BLaER1 treated with 17β-estradiol and CSF1 and Interleukin-3, amounts not matched to agents 10 nM and 100 nM (cell line): ENCODE results near the gene COL4A1.
A peak's percentile ranks its signal among the peaks of the same experiment; 100 is the strongest.

Experiments used
- H3K27ac ChIP-seq, 11 experiments: shearing (Covaris generic); formaldehyde crosslinking; 2 replicates each; pipeline ENCODE4 v1.8.1; 2022
- H3K27me3 ChIP-seq, 11 experiments: shearing (Covaris generic); formaldehyde crosslinking; 2 replicates each; pipeline ENCODE4 v1.8.1; 2022
- H3K36me3 ChIP-seq, 11 experiments: shearing (Covaris generic); formaldehyde crosslinking; 2 replicates each; pipeline ENCODE4 v1.8.1; 2022
- H3K4me1 ChIP-seq, 10 experiments: shearing (Covaris generic); formaldehyde crosslinking; 2 replicates each; pipeline ENCODE4 v1.8.1; 2022
- H3K4me2 ChIP-seq, 11 experiments: shearing (Covaris generic); formaldehyde crosslinking; 2 replicates each; pipeline ENCODE4 v1.8.1; 2022
- H3K4me3 ChIP-seq, 10 experiments: shearing (Covaris generic); formaldehyde crosslinking; 2 replicates each; pipeline ENCODE4 v1.8.1; 2022
- H3K9ac ChIP-seq, 11 experiments: shearing (Covaris generic); formaldehyde crosslinking; 2 replicates each; pipeline ENCODE4 v1.8.1; 2022
- H3K9me3 ChIP-seq, 11 experiments: shearing (Covaris generic); formaldehyde crosslinking; replicated peaks in 1 of 11; 2 replicates each; pipeline ENCODE4 v1.8.1; 2022
- H4K20me1 ChIP-seq, 11 experiments: shearing (Covaris generic); formaldehyde crosslinking; 2 replicates each; pipeline ENCODE4 v1.8.1; 2022
- Cebpa-rat ChIP-seq, 11 experiments: shearing (Covaris generic); IDR thresholded peaks; 2 replicates each; pipeline ENCODE4 v1.8.1; 2022

COL4A1 gene

GRCh38 chr13:110213461-110214074 is 93.4 kb downstream of the COL4A1 start:
- Histone ChIP-seq H3K4me2 (peak overlapping the region in 5 of 11 experiments; percentile 73 to 92 (median 83); a peak in 9 of 22 replicates), H3K9ac (no peak overlapping the region), H3K27me3 (0 out of 22 replicates have a peak, but pooled peaks cover 0 to 2% (median 0%) of the 10 kb centered on the region in 11 experiments), H3K36me3 (no peaks in the 10 kb centered on the region), H3K9me3 (no peaks in the 10 kb centered on the region; a peak in 1 of 22 replicates), H4K20me1 (no peaks in the 10 kb centered on the region), H3K27ac (no peak overlapping the region), H3K4me3 (no peak overlapping the region), H3K4me1 (peaks cover 24 to 51% (median 44%) of the 10 kb centered on the region in 10 experiments)
- TF ChIP-seq Cebpa-rat (IDR thresholded peaks at IDR 0.05), result no peak

- H3K4me2 ChIP-seq, result peak overlapping the region; percentile 52 to 92 (median 79)
- peak overlapping the region in 2 of 11 experiments; percentile 18 to 22; a peak in 1 of 22 replicates for H3K27ac ChIP-seq
- H3K27me3 ChIP-seq, result no peaks in the 10 kb centered on the region
- H3K9ac ChIP-seq, result no peak overlapping the region
- no peak for TF ChIP-seq Cebpa-rat (IDR thresholded peaks at IDR 0.05)
- peaks cover 24 to 51% (median 44%) of the 10 kb centered on the region in 10 experiments for H3K4me1 ChIP-seq
- H3K4me3 ChIP-seq, result no peak overlapping the region
- H3K9me3 ChIP-seq, result no peaks in the 10 kb centered on the region; a peak in 1 of 22 replicates
- no peaks in the 10 kb centered on the region for H4K20me1 ChIP-seq
- no peaks in the 10 kb centered on the region for H3K36me3 ChIP-seq
Observed at GRCh38 chr13:110212529-110212928, 94.4 kb downstream of the COL4A1 start.

- Histone ChIP-seq H3K9me3 (no peaks in the 10 kb centered on the region; a peak in 1 of 22 replicates), H3K36me3 (no peaks in the 10 kb centered on the region), H3K4me3 (no peak overlapping the region), H3K27me3 (no peaks in the 10 kb centered on the region), H3K9ac (peak overlapping the region in 1 of 11 experiments; percentile 38; a peak in 2 of 22 replicates), H3K27ac (peak overlapping the region in 1 of 11 experiments; percentile 22; a peak in 1 of 22 replicates), H3K4me1 (peaks cover 24 to 44% (median 39%) of the 10 kb centered on the region in 10 experiments), H4K20me1 (no peaks in the 10 kb centered on the region), H3K4me2 (peak overlapping the region; percentile 52 to 92 (median 79))
- no peak for TF ChIP-seq Cebpa-rat (IDR thresholded peaks at IDR 0.05)
Observed at GRCh38 chr13:110211735-110212134, 95.2 kb downstream of the COL4A1 start.

GRCh38 chr13:110211046-110211445 is 95.9 kb downstream of the COL4A1 start:
- peak overlapping the region in 2 of 11 experiments; percentile 8 to 36; a peak in 1 of 22 replicates for H3K9ac ChIP-seq
- peak overlapping the region in 2 of 11 experiments; percentile 40 to 56; a peak in 3 of 22 replicates for H3K27ac ChIP-seq
- H3K4me1 ChIP-seq, result peaks cover 19 to 37% (median 32%) of the 10 kb centered on the region in 10 experiments
- no peaks in the 10 kb centered on the region for H3K36me3 ChIP-seq
- H3K9me3 ChIP-seq, result no peaks in the 10 kb centered on the region; a peak in 1 of 22 replicates
- no peak for TF ChIP-seq Cebpa-rat (IDR thresholded peaks at IDR 0.05)
- H3K4me3 ChIP-seq, result no peak overlapping the region
- peak overlapping the region in 10 of 11 experiments; percentile 6 to 92 (median 76); a peak in 16 of 22 replicates for H3K4me2 ChIP-seq
- H4K20me1 ChIP-seq, result no peaks in the 10 kb centered on the region
- H3K27me3 ChIP-seq, result no peaks in the 10 kb centered on the region

- no peaks in the 10 kb centered on the region for H4K20me1 ChIP-seq
- no peaks in the 10 kb centered on the region for H3K36me3 ChIP-seq
- no peaks in the 10 kb centered on the region; a peak in 1 of 22 replicates for H3K9me3 ChIP-seq
- no peak overlapping the region for H3K9ac ChIP-seq
- no peaks in the 10 kb centered on the region for H3K27me3 ChIP-seq
- peak overlapping the region in 4 of 11 experiments; percentile 73 to 92 (median 83); a peak in 3 of 22 replicates for H3K4me2 ChIP-seq
- H3K4me1 ChIP-seq, result peaks cover 19 to 34% (median 29%) of the 10 kb centered on the region in 10 experiments
- no peak overlapping the region for H3K4me3 ChIP-seq
- no peak for TF ChIP-seq Cebpa-rat (IDR thresholded peaks at IDR 0.05)
- no peak overlapping the region for H3K27ac ChIP-seq
Observed at GRCh38 chr13:110210604-110210985, 96.4 kb downstream of the COL4A1 start.

- Histone ChIP-seq H3K4me2 (no peak overlapping the region), H3K27me3 (no peaks in the 10 kb centered on the region), H3K36me3 (no peaks in the 10 kb centered on the region), H3K9me3 (no peaks in the 10 kb centered on the region; a peak in 1 of 22 replicates), H3K4me1 (peaks cover 19 to 34% (median 29%) of the 10 kb centered on the region in 10 experiments), H3K4me3 (no peak overlapping the region), H3K27ac (no peak overlapping the region), H3K9ac (no peak overlapping the region), H4K20me1 (no peaks in the 10 kb centered on the region)
- no peak for TF ChIP-seq Cebpa-rat (IDR thresholded peaks at IDR 0.05)
Observed at GRCh38 chr13:110209950-110210603, 96.9 kb downstream of the COL4A1 start.

- Histone ChIP-seq H3K27me3 (no peaks in the 10 kb centered on the region), H3K4me3 (no peak overlapping the region), H3K4me2 (no peak overlapping the region), H4K20me1 (no peaks in the 10 kb centered on the region), H3K4me1 (peaks cover 19 to 26% (median 23%) of the 10 kb centered on the region in 10 experiments), H3K9ac (no peak overlapping the region), H3K27ac (no peak overlapping the region), H3K9me3 (no peaks in the 10 kb centered on the region), H3K36me3 (no peaks in the 10 kb centered on the region)
- TF ChIP-seq Cebpa-rat (IDR thresholded peaks at IDR 0.05), result no peak
Observed at GRCh38 chr13:110208116-110208515, 98.8 kb downstream of the COL4A1 start.

GRCh38 chr13:110206996-110207395 is 100.0 kb downstream of the COL4A1 start:
- no peaks in the 10 kb centered on the region for H3K27me3 ChIP-seq
- no peaks in the 10 kb centered on the region for H4K20me1 ChIP-seq
- peaks cover 10 to 15% (median 12%) of the 10 kb centered on the region in 10 experiments for H3K4me1 ChIP-seq
- H3K9me3 ChIP-seq, result no peaks in the 10 kb centered on the region
- TF ChIP-seq Cebpa-rat (IDR thresholded peaks at IDR 0.05), result no peak
- no peaks in the 10 kb centered on the region for H3K36me3 ChIP-seq
- no peak overlapping the region for H3K4me2 ChIP-seq
- no peak overlapping the region for H3K27ac ChIP-seq
- H3K4me3 ChIP-seq, result no peak overlapping the region
- no peak overlapping the region for H3K9ac ChIP-seq

- no peaks in the 10 kb centered on the region for H3K36me3 ChIP-seq
- H4K20me1 ChIP-seq, result no peaks in the 10 kb centered on the region
- peaks cover 2 to 15% (median 8%) of the 10 kb centered on the region in 10 experiments; a peak in 17 of 20 replicates for H3K4me1 ChIP-seq
- no peak overlapping the region for H3K9ac ChIP-seq
- no peaks in the 10 kb centered on the region for H3K27me3 ChIP-seq
- H3K4me3 ChIP-seq, result no peak overlapping the region
- H3K4me2 ChIP-seq, result no peak overlapping the region
- no peak for TF ChIP-seq Cebpa-rat (IDR thresholded peaks at IDR 0.05)
- no peak overlapping the region for H3K27ac ChIP-seq
- no peaks in the 10 kb centered on the region for H3K9me3 ChIP-seq
Observed at GRCh38 chr13:110206185-110206584, 100.8 kb downstream of the COL4A1 start.
